Stimulated activated CD8-positive, alpha-beta memory T cell treated with anti-CD3 and anti-CD28 coated beads, Interleukin-2, amount 100 ng/mL, for 1 hour (primary cell): ENCODE data around the gene NIPBL.
"Not testable (repeated sequence)": the region's sequence is repeated elsewhere in the genome, so short reads cannot be mapped to it uniquely, and the experiment has no call there.

Experiments
- DNase-seq, 2 donors: peaks; one replicate each; pipeline ENCODE4 v3.0.0-alpha.2; 2020; ENCODE audit warnings: low read depth in 2 of 2

NIPBL gene

DNA sequence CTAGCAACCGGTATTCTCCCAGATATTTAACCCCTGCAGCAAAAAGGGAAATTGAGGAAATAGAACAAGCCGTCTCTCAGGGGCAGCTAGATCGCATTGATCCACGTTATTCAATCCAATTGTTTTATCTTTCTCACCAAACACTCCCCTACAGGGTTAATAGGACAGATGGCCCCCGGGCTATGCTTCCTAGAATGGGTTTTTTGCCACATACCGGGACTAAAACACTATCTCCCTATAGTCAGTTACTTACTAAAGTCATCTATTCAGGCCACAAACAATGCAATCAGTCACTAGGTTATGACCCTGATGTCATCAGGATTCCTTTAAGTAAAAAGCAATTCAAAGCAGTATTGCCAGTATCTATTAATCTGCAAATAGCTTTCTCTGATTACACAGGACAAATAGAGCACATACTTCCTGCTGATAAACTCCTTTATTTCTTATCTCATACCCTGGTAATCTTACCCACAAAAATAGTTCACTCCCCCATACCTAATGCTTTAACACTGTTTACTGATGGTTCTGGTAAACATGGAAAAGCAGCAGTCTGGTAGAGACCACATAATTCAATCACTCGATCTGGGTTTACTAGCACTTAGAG, 213.7 kb downstream of the NIPBL start:
- no peak for DNase-seq

DNA sequence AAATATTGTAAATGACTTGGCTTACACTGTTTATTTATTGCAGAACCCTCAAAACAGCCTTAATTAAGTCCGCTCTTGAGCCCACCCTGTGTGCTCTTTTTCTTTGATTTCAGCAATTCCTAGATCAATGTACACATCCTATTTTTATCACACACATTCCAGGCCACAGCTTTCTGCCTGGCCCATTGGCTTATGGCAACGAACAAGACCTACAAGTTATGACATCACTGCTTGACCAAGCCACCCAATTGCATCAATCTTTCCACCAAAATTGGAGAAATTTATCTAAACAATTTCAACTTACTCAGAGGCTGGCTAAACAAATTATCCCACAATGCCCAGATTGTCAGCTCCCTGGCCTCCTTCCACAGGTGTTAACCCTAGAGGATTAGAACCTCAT, 214.2 kb downstream of the NIPBL start:
- DNase-seq, result no peak

DNA sequence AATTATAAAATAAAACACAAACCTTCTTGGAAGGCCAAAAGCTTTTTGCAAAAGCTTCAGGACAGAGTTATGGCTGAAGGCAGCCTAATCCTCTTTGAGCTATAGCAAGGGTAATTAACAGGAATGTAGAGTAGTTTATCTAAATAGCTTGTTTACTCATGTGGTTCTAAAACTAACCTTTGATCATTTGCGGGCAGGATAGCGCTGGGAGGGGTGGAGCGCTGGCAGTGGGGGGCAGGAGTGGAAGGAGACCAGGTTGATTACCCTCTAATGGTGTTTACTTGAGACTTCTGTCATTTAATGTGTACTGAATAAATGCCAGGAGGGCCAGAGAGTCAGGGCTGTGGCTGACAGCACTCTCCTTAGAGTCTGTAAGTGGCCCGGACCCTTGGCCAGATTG, 217.2 kb downstream of the NIPBL start:
- not testable (repeated sequence) for DNase-seq

DNA sequence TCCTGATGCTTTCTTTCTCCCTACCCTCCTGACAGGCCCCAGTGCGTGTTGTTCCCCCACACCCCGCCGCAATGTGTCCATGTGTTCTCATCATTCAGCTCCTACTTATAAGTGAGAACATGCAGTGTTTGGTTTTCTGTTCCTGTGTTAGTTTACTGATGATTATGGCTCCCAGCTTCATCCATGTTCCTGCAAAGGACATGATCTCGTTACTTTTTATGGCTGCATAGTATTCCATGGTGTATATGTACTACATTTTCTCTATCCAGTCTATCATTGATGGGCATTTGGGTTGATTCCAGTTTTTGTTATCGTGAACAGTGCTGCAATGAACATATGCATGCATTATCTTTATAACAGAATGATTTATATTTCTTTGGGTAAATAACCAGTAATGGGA, 222.7 kb downstream of the NIPBL start:
- not testable (repeated sequence) for DNase-seq

DNA sequence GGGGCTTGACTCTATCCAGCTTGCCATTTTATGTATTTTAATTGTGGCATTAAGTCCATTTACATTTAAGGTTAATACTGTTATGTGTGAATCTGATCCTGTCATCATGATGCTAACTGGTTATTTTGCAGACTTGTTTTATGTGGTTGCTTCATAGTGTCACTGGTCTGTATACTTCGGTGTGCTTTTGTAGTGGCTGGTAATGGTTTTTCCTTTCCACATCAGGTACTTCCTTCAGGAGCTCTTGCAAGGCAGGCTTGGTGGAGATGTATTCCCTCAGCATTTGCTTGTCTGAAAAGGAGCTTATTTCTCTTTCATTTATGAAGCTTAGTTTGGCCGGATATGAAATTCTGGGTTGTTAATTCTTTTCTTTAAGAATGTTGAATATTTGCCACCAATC, 226.7 kb downstream of the NIPBL start:
- no peak for DNase-seq

DNA sequence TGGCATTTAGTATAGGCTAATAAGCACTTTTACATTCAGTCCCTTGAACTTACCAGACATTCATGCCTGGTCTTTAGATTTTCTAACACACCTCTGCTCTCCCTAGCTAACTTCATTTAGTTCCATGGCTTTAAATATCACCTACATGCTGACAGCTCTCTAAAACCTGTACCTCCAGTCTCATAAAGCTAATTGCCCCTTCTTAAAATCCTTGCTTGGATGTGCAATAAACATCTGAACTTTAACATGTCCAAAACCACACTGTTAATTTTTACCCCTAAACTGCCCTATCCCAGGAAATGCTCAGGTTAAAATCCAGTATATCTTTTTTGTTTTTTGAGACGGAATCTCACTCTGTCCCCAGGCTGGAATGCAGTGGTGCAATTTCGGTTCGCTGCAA, 232.8 kb downstream of the NIPBL start:
- DNase-seq, result no peak

DNA sequence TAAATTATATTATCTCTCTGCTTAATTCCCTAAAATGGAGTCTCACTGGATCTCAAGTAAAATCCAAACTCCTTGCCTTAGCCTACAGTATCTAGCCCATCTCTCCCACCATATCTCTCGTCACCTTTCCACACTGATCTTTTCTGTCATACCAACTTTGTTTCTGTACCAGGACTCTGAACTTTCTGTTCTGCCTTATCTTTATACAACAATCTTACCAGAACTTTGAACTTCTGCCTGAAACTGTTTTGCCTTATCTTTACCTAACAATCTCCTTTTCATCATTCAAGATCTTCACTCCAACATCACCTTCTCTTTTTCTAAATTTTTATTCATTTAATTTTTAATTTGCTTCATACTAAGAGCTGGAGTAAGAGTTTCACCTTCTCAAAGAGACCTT, 233.6 kb downstream of the NIPBL start:
- no peak for DNase-seq

DNA sequence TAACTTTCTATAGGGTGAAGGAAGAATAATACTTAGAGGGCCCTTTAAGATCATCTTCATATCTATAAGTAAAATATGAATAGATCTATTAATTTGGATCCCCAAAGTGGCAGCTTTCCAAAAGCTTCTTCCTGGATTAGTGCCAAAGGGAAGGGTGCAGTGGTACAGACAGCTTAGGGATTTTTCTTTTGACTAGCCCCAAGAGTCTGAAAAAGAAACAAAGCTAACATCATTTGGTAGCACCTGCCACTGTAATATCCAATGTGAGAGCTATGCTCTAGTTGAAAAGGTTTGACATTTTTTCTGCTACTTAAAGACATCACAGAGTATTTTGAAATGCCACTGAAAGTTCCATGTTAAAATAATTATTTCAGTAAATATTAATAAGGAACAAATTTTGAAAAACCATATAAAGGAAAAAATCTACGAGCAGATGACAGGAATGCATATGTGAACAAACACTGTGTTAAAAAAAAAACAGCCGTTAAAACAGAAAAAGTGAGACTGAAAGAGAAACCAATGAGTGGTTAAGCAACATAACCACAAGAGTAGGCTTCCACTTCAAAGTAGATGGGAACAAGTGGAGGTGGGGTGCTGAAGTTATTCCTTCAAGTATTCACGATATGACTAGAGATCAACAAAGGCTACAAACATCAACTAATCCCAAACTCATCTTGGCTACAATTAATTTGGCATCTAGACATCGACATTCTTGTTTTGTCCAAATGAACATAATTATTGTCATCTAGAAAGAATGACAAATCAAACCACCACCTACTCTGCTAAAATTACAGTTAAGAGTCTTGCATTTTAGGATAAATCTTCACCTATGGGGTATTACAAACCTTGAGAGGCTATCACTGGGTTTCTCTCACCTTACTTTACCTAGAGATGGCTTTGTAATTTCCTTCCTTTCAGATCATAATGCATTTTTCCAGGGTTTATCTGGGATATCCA, 235.1 kb downstream of the NIPBL start:
- DNase-seq, result no peak

DNA sequence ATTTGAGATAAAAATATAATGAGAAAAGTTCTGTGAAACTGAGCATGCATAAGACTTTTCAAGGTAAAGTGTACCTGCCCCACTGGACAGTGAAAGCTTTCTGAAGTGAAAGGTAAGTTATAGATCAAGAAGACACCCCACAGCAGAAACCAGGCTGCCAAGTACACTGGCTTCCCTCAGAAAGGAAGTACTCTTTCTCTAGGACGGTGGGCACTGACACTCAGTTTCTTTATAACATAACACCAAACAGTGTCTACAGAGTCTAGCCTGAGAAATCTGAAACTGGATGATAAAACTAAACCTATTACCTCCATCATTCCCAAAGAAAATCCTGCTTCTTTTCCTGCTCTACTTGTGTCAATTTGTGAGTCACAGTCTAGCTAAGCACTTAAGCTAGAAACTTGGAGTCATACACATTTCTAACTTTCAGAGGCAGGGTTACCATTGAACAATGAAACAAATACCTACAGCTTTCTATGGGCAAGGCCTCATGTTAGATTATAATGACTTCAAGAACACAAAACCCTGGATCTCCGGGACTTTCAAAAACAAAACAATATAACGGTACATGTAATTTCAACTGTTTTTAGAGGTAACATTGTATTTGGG, 235.9 kb downstream of the NIPBL start:
- DNase-seq, result no peak
